GM15510 (cell line): ENCODE results near the gene CCT3.

Experiments
- POLR2A ChIP-seq: IDR thresholded peaks from 3 replicates; pipeline ENCODE4 v1.6.1; 2011; ENCODE audit warnings: borderline replicate concordance; ENCODE audit not compliant: insufficient read length; ENCODE audit errors: extremely low read depth

The CCT3 gene

DNA sequence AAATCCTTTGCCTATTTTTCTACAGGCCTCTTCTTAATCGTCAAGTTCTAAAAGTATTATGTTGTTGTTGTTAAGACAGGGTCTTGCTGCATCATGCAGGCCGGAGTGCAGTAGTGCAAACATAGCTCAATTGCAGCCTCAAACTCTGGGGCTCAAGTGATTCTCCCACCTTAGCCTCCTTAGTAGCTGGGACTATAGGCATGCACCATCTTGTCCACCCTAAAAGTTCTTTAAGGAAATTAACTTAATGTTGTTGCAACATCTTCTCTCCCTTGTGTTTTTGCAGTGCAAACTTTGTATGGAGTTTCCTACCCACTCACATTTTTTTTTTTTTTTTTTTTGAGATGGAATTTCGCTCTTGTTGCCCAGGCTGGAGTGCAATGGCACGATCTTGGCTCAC lies 34.9 kb downstream of the CCT3 start:
- no peak for TF ChIP-seq POLR2A

- TF ChIP-seq POLR2A, result no peak
These were observed 39.2 kb downstream of the CCT3 start, which contains the start of gene VHLL for GRCh38 chr1:156298852-156299357. Gene VHLL, minus strand, starts transcription at chr1:156299307. Its CDS starts 118 bp downstream, at chr1:156299189.

DNA sequence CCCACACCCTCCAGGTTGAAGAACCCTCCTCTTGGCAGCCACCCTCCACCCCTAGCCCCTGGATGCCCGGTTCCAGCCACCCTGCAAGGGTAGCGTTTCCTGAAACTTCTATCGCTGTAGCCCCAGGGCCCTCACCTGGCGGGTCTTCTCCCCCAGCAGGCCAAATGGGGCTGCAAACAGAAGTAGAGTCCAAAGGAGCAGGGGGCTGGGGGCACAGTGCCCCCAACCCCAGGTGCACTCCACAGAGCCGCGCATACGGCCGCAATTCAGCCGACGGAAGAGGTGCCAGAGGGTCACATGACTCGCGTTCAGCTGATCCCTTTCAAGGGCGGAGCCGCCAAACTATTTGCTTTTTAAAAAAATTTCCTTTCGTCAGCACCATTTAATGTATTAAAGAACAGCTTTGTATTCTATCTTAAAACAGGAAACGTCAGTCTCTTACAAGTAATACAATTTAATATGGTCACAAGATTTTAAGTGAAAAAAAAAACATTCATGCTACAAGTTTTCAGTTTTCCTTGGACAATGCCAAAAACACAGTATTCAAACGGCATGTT lies 42.6 kb downstream of the CCT3 start, which contains the start of gene GLMP:
Gene GLMP (minus strand): TSS at position 289 of the 557 bp plus-strand sequence. CDS start 34 bp downstream, at position 255.
- peak; percentile 60 for TF ChIP-seq POLR2A

GRCh38 chr1:156293895-156294294 lies 44.2 kb downstream of the CCT3 start:
- TF ChIP-seq POLR2A, result no peak

GRCh38 chr1:156293098-156293434 lies 45.0 kb downstream of the CCT3 start:
- no peak for TF ChIP-seq POLR2A

DNA sequence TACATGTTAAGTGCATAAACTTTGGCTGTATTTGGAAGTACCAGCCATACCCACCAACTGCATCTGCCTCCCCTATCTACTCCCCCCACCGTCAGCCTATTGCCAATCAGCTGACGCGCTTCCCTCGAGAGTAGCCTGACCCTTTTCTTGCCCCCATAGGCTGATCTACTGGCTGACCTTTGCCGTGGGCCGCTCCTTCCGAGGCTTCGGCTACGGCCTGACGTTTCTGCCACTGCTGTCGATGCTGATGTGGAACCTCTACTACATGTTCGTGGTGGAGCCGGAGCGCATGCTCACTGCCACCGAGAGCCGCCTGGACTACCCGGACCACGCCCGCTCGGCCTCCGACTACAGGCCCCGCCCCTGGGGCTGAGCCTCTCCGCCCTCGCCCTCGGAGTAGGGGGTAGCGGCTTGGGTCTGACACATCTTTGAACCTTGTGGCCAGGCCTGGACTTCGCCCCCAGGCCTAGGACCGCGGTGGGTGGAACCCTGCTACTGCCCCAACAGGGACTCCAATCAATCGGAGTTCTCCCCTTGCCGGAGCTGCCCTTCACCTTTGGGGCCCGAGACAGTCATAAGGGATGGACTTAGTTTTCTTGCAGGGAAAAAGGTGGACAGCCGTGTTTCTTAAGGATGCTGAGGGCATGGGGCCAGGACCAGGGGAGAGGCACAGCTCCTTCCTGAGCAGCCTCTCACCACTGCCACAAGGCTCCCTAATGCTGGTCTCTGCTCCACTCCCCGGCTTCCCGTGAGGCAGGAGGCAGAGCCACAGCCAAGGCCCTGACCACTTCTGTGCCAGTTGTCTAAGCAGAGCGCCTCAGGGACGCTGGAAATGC lies 46.6 kb downstream of the CCT3 start:
- TF ChIP-seq POLR2A, result no peak

GRCh38 chr1:156289857-156290256 lies 48.2 kb downstream of the CCT3 start:
- no peak for TF ChIP-seq POLR2A

GRCh38 chr1:156286061-156286460 lies 52.0 kb downstream of the CCT3 start:
- TF ChIP-seq POLR2A, result no peak

DNA sequence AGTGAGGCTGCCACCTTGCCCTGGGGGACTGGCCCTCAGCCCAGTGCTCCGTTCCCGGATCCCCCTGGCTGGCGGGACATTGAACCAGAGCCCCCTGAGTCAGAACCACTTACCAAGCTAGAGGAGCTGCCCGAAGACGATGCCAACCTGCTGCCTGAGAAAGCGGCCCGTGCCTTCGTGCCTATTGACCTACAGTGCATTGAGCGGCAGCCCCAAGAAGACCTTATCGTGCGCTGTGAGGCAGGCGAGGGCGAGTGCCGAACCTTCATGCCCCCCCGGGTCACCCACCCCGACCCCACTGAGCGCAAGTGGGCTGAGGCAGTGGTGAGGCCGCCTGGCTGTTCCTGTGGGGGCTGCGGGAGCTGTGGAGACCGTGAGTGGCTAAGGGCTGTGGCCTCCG lies 52.7 kb downstream of the CCT3 start:
- TF ChIP-seq POLR2A, result no peak

GRCh38 chr1:156284757-156285156 lies 53.3 kb downstream of the CCT3 start:
- no peak for TF ChIP-seq POLR2A

DNA sequence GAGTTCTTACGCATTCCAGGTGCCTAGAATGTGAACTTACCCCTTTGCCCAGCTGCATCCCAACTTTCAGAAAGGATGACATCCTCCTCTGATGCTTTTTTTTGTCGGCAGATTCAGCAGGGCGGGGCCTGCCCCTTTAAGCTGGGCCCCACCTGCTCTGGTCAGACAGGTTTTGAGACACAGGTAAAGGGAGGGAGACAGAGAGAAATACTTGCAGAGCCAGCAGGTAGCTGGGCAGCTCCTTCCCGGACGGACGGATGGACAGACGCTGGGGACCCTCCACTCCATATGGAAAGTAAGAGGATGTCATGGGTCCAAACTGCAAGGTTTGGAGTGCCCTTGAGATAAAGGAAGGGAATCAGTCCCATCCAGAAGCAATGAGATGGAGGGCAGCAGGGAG lies 54.0 kb downstream of the CCT3 start, which contains the start of gene TMEM79:
Gene TMEM79 (plus strand): TSS at position 214 of the 400 bp plus-strand sequence. CDS start 902 bp downstream, outside the sequence.
- no peak for TF ChIP-seq POLR2A

DNA sequence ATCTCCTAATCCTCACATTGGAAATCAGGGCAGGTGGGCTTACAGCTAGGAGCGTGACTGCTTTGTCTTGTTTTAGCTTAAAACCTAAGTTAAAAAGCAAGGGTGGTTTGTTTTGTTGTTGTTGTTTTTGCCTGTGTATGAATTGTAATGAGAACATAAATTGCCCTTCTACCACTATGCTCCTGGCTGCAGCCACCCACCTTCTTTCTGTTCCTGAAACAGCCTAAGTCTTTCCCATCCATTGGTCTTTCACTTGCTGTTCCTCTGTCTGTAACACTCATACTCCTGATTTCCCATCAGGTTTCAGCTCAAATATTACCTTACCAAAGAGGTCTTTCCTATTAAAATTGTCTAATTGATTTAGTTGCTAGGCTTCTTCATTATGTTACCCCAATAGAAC lies 54.6 kb downstream of the CCT3 start:
- no peak for TF ChIP-seq POLR2A

- peak; percentile 97 for TF ChIP-seq POLR2A
These were observed 55.4 kb downstream of the CCT3 start, which contains the start of gene SMG5 for GRCh38 chr1:156282479-156283222. Gene SMG5, minus strand, starts transcription at chr1:156282825. Its CDS starts 145 bp downstream, at chr1:156282680.

DNA sequence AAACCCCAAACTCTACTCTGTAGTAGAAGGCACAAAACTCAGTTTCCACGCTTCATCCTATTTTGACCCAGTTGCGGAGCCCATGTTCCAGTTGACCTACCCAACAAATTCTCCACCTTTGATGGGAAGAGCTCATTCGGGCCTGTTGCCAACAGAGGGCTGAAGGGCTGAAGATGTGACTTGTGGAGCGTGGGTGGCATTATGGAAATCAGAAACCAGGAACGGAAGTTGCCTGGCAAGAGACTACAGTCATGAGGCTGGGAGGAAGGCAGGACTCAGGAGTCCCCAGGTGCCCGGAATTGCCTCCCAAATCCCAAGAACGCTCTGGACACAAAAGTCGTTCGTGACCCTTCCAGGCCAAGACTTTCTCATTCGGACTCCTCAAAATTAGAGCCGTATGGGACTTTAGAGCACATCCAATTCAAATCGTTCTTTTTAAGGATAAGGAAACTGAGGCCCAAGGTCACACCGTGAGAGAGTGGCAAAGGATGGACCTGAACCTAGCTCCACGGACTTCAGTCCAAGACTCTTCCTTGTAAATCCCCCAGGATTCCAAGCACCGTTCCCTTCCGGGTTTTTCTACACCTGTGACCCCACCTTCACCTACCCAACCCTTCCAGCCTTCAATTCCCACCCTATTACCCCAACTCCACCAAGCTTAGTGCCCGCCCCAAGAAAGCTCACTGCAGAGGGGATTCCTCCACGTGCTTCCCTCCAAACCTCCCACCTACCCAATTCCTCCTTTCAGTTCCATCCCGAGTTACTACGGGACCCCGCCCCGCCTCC lies 56.2 kb downstream of the CCT3 start:
- TF ChIP-seq POLR2A, result peak; percentile 37
